Measurements from ENCODE around the gene PLEK. TPM values are rescaled to one million over a fixed set of nuclear protein-coding genes. Genes with fewer than 3 reads are reported as not detected.

PLEK gene
- total RNA-seq, 6 experiments from 2014 or later: not detected

GRCh38 chr2:68413466-68413865 lies 48.4 kb downstream of the PLEK start:
- Mint-ChIP-seq H3K4me3 (no peak overlapping the region), H3K27me3 (ENCODE audit: insufficient read depth) (peaks cover 32% of the 10 kb centered on the region), H3K9me3 (no peaks in the 10 kb centered on the region; the same call in 1 of the 2 replicates), H3K36me3 (ENCODE audit: low read depth) (no peaks in the 10 kb centered on the region), H3K4me1 (ENCODE audit: low read depth) (no peaks in the 10 kb centered on the region), H3K27ac (no peak overlapping the region)
- TF ChIP-seq, protein P1, sequence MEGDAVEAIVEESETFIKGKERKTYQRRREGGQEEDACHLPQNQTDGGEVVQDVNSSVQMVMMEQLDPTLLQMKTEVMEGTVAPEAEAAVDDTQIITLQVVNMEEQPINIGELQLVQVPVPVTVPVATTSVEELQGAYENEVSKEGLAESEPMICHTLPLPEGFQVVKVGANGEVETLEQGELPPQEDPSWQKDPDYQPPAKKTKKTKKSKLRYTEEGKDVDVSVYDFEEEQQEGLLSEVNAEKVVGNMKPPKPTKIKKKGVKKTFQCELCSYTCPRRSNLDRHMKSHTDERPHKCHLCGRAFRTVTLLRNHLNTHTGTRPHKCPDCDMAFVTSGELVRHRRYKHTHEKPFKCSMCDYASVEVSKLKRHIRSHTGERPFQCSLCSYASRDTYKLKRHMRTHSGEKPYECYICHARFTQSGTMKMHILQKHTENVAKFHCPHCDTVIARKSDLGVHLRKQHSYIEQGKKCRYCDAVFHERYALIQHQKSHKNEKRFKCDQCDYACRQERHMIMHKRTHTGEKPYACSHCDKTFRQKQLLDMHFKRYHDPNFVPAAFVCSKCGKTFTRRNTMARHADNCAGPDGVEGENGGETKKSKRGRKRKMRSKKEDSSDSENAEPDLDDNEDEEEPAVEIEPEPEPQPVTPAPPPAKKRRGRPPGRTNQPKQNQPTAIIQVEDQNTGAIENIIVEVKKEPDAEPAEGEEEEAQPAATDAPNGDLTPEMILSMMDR (IDR thresholded peaks at IDR 0.05): no peak
- DNase-seq: no peak

- Mint-ChIP-seq H3K36me3 (ENCODE audit: low read depth) (no peaks in the 10 kb centered on the region), H3K4me1 (ENCODE audit: low read depth) (no peaks in the 10 kb centered on the region), H3K4me3 (no peak overlapping the region), H3K9me3 (no peaks in the 10 kb centered on the region), H3K27ac (no peak overlapping the region), H3K27me3 (ENCODE audit: insufficient read depth) (peaks cover 30% of the 10 kb centered on the region)
- TF ChIP-seq, protein P1 (IDR thresholded peaks at IDR 0.05): no peak
- no peak for DNase-seq
These were observed 49.4 kb downstream of the PLEK start for GRCh38 chr2:68414452-68414851.

- Mint-ChIP-seq H3K9me3 (no peaks in the 10 kb centered on the region), H3K4me3 (no peak overlapping the region), H3K27ac (no peak overlapping the region), H3K27me3 (ENCODE audit: insufficient read depth) (peaks cover 34% of the 10 kb centered on the region), H3K36me3 (ENCODE audit: low read depth) (no peaks in the 10 kb centered on the region), H3K4me1 (ENCODE audit: low read depth) (no peaks in the 10 kb centered on the region)
- DNase-seq: no peak
- TF ChIP-seq, protein P1 (IDR thresholded peaks at IDR 0.05): no peak
These were observed 49.8 kb downstream of the PLEK start for GRCh38 chr2:68414876-68415275.

- H3K9me3 Mint-ChIP-seq: no peaks in the 10 kb centered on the region
- H3K27me3 Mint-ChIP-seq (ENCODE audit: insufficient read depth): peaks cover 32% of the 10 kb centered on the region
- TF ChIP-seq, protein P1 (IDR thresholded peaks at IDR 0.05): no peak
- H3K4me1 Mint-ChIP-seq (ENCODE audit: low read depth): no peaks in the 10 kb centered on the region
- no peak overlapping the region for H3K4me3 Mint-ChIP-seq
- no peak overlapping the region for H3K27ac Mint-ChIP-seq
- no peaks in the 10 kb centered on the region for H3K36me3 Mint-ChIP-seq (ENCODE audit: low read depth)
- DNase-seq: no peak
These were observed 50.4 kb downstream of the PLEK start for GRCh38 chr2:68415521-68415920.

- no peaks in the 10 kb centered on the region for H3K9me3 Mint-ChIP-seq
- TF ChIP-seq, protein P1 (IDR thresholded peaks at IDR 0.05): no peak
These were observed 51.1 kb downstream of the PLEK start for GRCh38 chr2:68416081-68416675.

More at GRCh38 chr2:68416081-68416675, 51.1 kb downstream of the PLEK start:
- H3K4me1 Mint-ChIP-seq (ENCODE audit: low read depth): no peaks in the 10 kb centered on the region
- H3K4me3 Mint-ChIP-seq: no peak overlapping the region
- no peak overlapping the region for H3K27ac Mint-ChIP-seq
- peaks cover 33% of the 10 kb centered on the region for H3K27me3 Mint-ChIP-seq (ENCODE audit: insufficient read depth)
- no peaks in the 10 kb centered on the region for H3K36me3 Mint-ChIP-seq (ENCODE audit: low read depth)
- no peak for DNase-seq
